Stomach (tissue), 9 donors: ENCODE data around the gene MYBBP1A. TPM values are rescaled to one million over a fixed set of nuclear protein-coding genes. Genes with fewer than 3 reads are reported as not detected.
A peak's percentile ranks its signal among the peaks of the same experiment; 100 is the strongest.

ENCODE experiments used
- DNase-seq, 2 donors: peaks; one replicate each; pipeline versions ENCODE4 v3.0.0 to v3.0.0-alpha.2; 2013 to 2019
- H3K27ac ChIP-seq, 5 donors: fragments of 200-600 bp in 4 of 5; sonication (generic) in 4 of 5; one replicate each; pipeline ENCODE4 v1.5.1; 2013 to 2019; ENCODE audit warnings: mild to moderate bottlenecking in 1 of 5, moderate library complexity in 1 of 5
- H3K27me3 ChIP-seq, 3 donors: fragments of 200-600 bp; sonication (generic); one replicate each; pipeline ENCODE4 v1.5.1; 2017 to 2019; ENCODE audit warnings: mixed run types in 1 of 3
- H3K36me3 ChIP-seq, 4 donors: fragments of 200-600 bp; sonication (generic); 1 replicate in 3 of 4; 2 replicates in 1 of 4; pipeline ENCODE4 v1.5.1; 2016 to 2019
- H3K4me1 ChIP-seq, 4 donors: fragments of 200-600 bp; sonication (generic); one replicate each; pipeline ENCODE4 v1.5.1; 2016 to 2019
- H3K4me3 ChIP-seq, 4 donors: fragments of 200-600 bp; sonication (generic) in 3 of 4; one replicate each; pipeline ENCODE4 v1.5.1; 2016 to 2019; ENCODE audit warnings: mild to moderate bottlenecking in 1 of 4
- H3K9me3 ChIP-seq, 4 donors: fragments of 200-600 bp; sonication (generic); one replicate each; pipeline ENCODE4 v1.5.1; 2016 to 2019
- EP300 ChIP-seq: sonication (generic); formaldehyde crosslinking; IDR thresholded peaks from one replicate; pipeline ENCODE4 v1.6.1; 2017; ENCODE audit warnings: antibody characterized with exemption
- POLR2A ChIP-seq, 4 donors: fragments of 450-650 bp; IDR thresholded peaks; one replicate each; pipeline ENCODE4 v1.6.1; 2016; ENCODE audit warnings: antibody characterized with exemption in 4 of 4, control low read depth in 2 of 4, mild to moderate bottlenecking in 1 of 4, moderate library complexity in 1 of 4
- POLR2AphosphoS5 ChIP-seq, 3 donors: sonication (generic); formaldehyde crosslinking; IDR thresholded peaks; one replicate each; pipeline ENCODE4 v1.6.1; 2016; ENCODE audit warnings: antibody characterized with exemption in 3 of 3
- WGBS, 5 donors: extraction: QIAGEN DNeasy Blood & Tissue Kit in 3 of 5; methylation state at CpG; one replicate each; pipeline versions ENCODE4 v1.1.5 to v1.1.7; 2013 to 2018; 5-methylcytosine and 5-hydroxymethylcytosine counted together
- intact Hi-C: fragments of 100-400 bp; cut with DNase I; formaldehyde crosslinking; loops from one replicate; pipeline ENCODE4 v1.15.1; 2023; ENCODE audit warnings: low total_unique reads
- polyA plus RNA-seq, 3 donors: library from polyadenylated mRNA; stranded (reverse); fragments of 200-250 nt; gene quantifications; one replicate each; pipeline ENCODE4 v1.2.3, GENCODE V29; 2013
- total RNA-seq, 5 donors: library from RNA; depleted of rRNA; stranded (reverse); fragments of >200 nt; gene quantifications; one replicate each; pipeline versions ENCODE4 v1.1.0 to v1.2.3, GENCODE V29; 2014 to 2016
- TF ChIP-seq, protein P1 (sequence below), 7 experiments: fragments of 450-650 bp in 4 of 7; fragments of 200-600 bp in 3 of 7; sonication (generic) in 3 of 7; IDR thresholded peaks; one replicate each; pipeline ENCODE4 v1.5.1; 2016 to 2019; ENCODE audit warnings: antibody characterized with exemption in 7 of 7, control low read depth in 2 of 7, mild to moderate bottlenecking in 1 of 7
- donor health status: healthy with polysubstance abuse.
- donor health status: Bipolar disorder and iron deficiency.
- donor health status: healthy.

The MYBBP1A gene
- total and polyA plus RNA-seq, 8 donors, result 14.1 to 237 (median 44.5) TPM

DNA sequence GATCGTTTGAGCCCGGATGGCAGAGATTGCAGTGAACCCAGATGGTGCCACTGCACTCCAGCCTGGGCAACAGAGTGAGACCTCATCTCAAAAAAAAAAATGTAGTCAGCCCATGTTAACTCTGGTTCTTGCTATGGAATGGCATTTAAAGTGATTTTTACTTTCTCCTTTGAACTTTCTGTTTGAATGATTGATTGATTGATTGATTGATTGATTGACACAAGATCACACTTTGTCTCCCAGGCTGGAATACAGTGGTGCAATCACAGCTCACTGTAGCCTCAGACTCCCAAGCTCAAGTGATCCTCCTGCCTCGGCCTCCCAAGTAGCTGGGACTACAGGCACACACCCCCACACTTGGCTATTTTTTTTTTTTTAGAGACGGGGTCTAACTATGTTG lies 46.1 kb upstream of the MYBBP1A start:
- Histone ChIP-seq H3K27ac (no peak overlapping the region), H3K27me3 (peaks cover 0 to 18% (median 0%) of the 10 kb centered on the region in 3 donors), H3K4me3 (no peak overlapping the region), H3K36me3 (no peaks in the 10 kb centered on the region), H3K4me1 (peaks cover 0 to 32% (median 12%) of the 10 kb centered on the region in 4 donors), H3K9me3 (no peaks in the 10 kb centered on the region)
- 90 to 97% (median 96%) methylated on average over 4 of the region's 4 CpGs for WGBS, 5 donors
- TF ChIP-seq, protein P1, sequence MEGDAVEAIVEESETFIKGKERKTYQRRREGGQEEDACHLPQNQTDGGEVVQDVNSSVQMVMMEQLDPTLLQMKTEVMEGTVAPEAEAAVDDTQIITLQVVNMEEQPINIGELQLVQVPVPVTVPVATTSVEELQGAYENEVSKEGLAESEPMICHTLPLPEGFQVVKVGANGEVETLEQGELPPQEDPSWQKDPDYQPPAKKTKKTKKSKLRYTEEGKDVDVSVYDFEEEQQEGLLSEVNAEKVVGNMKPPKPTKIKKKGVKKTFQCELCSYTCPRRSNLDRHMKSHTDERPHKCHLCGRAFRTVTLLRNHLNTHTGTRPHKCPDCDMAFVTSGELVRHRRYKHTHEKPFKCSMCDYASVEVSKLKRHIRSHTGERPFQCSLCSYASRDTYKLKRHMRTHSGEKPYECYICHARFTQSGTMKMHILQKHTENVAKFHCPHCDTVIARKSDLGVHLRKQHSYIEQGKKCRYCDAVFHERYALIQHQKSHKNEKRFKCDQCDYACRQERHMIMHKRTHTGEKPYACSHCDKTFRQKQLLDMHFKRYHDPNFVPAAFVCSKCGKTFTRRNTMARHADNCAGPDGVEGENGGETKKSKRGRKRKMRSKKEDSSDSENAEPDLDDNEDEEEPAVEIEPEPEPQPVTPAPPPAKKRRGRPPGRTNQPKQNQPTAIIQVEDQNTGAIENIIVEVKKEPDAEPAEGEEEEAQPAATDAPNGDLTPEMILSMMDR (IDR thresholded peaks at IDR 0.05), result no peak
- TF ChIP-seq POLR2AphosphoS5 (IDR thresholded peaks at IDR 0.05) (no peak), EP300 (no peak), POLR2A (IDR thresholded peaks at IDR 0.05) (no peak)
- no peak for DNase-seq
- intact Hi-C loops, result no loop called here

DNA sequence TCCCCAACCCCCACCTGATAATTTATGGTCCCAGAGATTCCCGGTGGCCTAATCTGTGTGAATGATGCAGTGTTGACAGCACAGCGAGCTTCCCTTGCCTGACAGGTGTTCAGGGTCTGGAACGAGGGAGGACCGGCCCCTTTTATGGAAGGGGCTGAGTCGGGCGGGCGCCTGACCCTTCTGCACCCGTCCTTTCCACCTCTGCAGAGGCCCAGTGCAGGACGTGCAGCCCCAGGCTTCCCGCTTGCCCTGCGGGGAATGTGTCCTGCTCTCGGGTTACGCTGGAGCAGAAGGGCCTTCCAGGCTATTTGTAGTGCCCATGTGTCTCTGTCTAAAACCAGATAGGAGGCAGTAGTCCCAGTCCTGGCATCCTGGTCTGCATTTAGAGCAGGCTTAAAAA lies 45.4 kb upstream of the MYBBP1A start:
- peaks cover 0 to 18% (median 0%) of the 10 kb centered on the region in 3 donors for H3K27me3 ChIP-seq
- TF ChIP-seq EP300 (no peak), POLR2A (IDR thresholded peaks at IDR 0.05) (no peak), POLR2AphosphoS5 (IDR thresholded peaks at IDR 0.05) (no peak)
- TF ChIP-seq, protein P1 (IDR thresholded peaks at IDR 0.05), result no peak
- intact Hi-C loops, result no loop called here
- no peak overlapping the region for H3K4me3 ChIP-seq
- no peaks in the 10 kb centered on the region for H3K36me3 ChIP-seq
- H3K9me3 ChIP-seq, result no peaks in the 10 kb centered on the region
- WGBS, 5 donors, result 76 to 90% (median 82%) methylated on average over 8 to 13 of the region's 13 CpGs
- peaks cover 0 to 27% (median 12%) of the 10 kb centered on the region in 4 donors for H3K4me1 ChIP-seq
- peak overlapping the region in 2 of 5 donors; percentile 54 to 76 for H3K27ac ChIP-seq
- peak in 1 of 2 donors; percentile 13 for DNase-seq

DNA sequence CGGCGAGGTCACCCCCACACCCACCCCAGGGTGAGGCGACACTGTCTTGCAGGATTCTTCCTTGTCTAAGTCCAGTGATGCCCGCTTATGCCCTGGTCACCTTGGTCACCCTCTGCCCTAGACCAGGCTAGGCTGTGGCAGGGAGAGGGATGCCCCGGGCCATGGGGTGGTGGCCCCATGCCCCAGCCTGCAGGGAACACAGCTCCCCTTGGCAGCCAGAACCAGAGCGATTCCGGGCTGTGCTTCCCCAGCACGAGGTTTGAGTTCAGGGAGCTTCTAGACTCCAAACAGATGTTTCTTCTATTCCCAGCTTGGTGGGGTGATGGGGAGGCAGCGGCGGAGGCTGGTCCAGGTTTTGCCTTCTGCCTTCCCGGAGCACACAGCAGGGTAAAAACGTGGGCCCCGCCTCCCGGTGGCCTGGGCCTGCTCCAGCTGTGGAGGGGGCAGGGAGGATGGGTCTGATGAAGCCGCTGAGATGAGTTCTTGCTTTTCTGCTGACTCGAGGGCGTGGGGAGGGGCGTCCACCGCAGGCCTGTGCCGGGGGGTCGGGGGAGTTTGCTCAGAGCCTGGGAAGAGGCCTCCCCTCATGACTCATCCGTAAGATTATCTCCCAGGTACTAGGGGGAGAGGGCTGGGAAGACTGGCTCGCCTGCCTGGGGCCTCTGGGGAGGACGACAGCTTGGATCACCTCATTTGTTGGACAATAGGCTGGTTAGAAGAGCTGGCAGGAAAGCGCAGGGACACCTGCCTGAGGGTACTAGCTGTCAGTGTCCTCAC lies 44.5 kb upstream of the MYBBP1A start:
- TF ChIP-seq, protein P1 (IDR thresholded peaks at IDR 0.05), result no peak
- TF ChIP-seq EP300, result no peak
- no peak for TF ChIP-seq POLR2A (IDR thresholded peaks at IDR 0.05)
- no peak for TF ChIP-seq POLR2AphosphoS5 (IDR thresholded peaks at IDR 0.05)
- peak in 1 of 2 donors; percentile 84 for DNase-seq
- no peaks in the 10 kb centered on the region for H3K9me3 ChIP-seq
- intact Hi-C loops, result no loop called here
- 54 to 75% (median 71%) methylated on average over 15 to 25 of the region's 25 CpGs for WGBS, 5 donors
- H3K36me3 ChIP-seq, result no peaks in the 10 kb centered on the region
- H3K4me3 ChIP-seq, result no peak overlapping the region
- H3K4me1 ChIP-seq, result peaks cover 6 to 32% (median 18%) of the 10 kb centered on the region in 4 donors
- H3K27ac ChIP-seq, result peak overlapping the region in 4 of 5 donors; percentile 52 to 76 (median 61)
- peaks cover 0 to 18% (median 0%) of the 10 kb centered on the region in 3 donors for H3K27me3 ChIP-seq

DNA sequence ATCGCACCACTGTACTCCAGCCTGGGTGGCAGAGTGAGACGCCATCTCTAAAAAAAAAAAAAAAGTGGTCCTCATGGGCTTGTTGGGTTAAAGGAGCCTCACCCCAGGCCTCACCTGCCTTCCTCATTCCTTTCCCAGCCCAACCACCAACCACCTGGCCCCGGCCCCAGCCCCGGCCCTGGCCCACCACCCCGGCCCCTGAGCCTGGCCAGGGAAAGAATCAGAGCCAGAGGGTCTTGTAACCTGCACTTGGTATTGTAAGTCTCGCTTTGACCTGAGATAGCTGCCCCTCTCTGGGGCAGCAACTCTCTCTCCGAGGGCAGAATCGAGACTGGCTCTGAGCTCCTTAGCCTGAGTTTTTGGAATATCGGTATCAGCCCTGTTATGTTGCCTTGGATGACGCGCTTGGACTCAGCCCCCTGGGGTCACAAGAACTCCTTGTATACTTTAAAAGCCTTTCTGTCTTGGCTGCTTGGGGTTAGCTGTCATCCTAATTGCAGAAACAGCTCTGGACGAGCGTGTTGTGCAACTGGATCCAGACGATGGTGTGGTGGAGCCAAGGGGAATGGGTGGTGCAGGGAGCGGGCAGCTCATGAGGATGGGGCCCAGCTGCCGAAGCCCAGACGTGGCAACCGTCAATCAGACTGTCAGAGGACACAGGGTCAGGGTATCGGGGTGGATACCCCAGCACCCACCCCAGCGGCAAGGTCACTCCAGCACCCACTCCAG lies 43.8 kb upstream of the MYBBP1A start:
- peak overlapping the region in 4 of 5 donors; percentile 54 to 76 (median 62) for H3K27ac ChIP-seq
- TF ChIP-seq POLR2AphosphoS5 (IDR thresholded peaks at IDR 0.05), result peak in 2 of 3 donors; percentile 39 to 59
- TF ChIP-seq EP300, result no peak
- peak in 1 of 2 donors; percentile 82 for DNase-seq
- H3K36me3 ChIP-seq, result no peaks in the 10 kb centered on the region
- peaks cover 0 to 18% (median 0%) of the 10 kb centered on the region in 3 donors for H3K27me3 ChIP-seq
- 67 to 83% (median 79%) methylated on average over 16 to 20 of the region's 20 CpGs for WGBS, 5 donors
- H3K4me1 ChIP-seq, result peaks cover 6 to 28% (median 17%) of the 10 kb centered on the region in 4 donors
- intact Hi-C loops, result no loop called here
- H3K4me3 ChIP-seq, result no peak overlapping the region
- no peaks in the 10 kb centered on the region for H3K9me3 ChIP-seq
